OCI-LY1 (cell line): ENCODE results near the gene TNFRSF14.

Experiments used
- H2AFZ ChIP-seq: fragments of 200-600 bp; sonication (generic), shearing (Covaris generic); 2 replicates; pipeline ENCODE4 v1.6.0; 2014; ENCODE audit warnings: antibody characterized with exemption, mild to moderate bottlenecking, low read length
- H3F3A ChIP-seq: fragments of 200-600 bp; sonication (generic), shearing (Covaris generic); 2 replicates; pipeline ENCODE4 v1.6.0; 2014; ENCODE audit warnings: mild to moderate bottlenecking, antibody characterized with exemption, low read length, moderate library complexity; ENCODE audit not compliant: insufficient read depth
- H3K27ac ChIP-seq: fragments of 200-600 bp; sonication (generic); 2 replicates; pipeline ENCODE4 v1.5.1; 2014; ENCODE audit warnings: low read length, mixed run types, mild to moderate bottlenecking, low read depth; ENCODE audit not compliant: poor library complexity, severe bottlenecking
- H3K27me3 ChIP-seq: fragments of 200-600 bp; sonication (generic); 2 replicates; pipeline ENCODE4 v1.6.0; 2014; ENCODE audit warnings: antibody characterized with exemption, mild to moderate bottlenecking, low read length, moderate library complexity; ENCODE audit not compliant: insufficient read depth
- H3K36me3 ChIP-seq: fragments of 200-600 bp; sonication (generic); 2 replicates; pipeline ENCODE4 v1.6.1; 2014; ENCODE audit warnings: mild to moderate bottlenecking, antibody characterized with exemption, low read length, moderate library complexity, mixed read lengths; ENCODE audit not compliant: insufficient read depth
- H3K4me1 ChIP-seq: fragments of 200-600 bp; sonication (generic); 2 replicates; pipeline ENCODE4 v1.5.1; 2014; ENCODE audit warnings: mild to moderate bottlenecking, low read length, moderate library complexity; ENCODE audit not compliant: insufficient read depth, severe bottlenecking
- H3K4me2 ChIP-seq: fragments of 200-600 bp; sonication (generic), shearing (Covaris generic); 2 replicates; pipeline ENCODE4 v1.6.1; 2014; ENCODE audit warnings: low read length
- H3K4me3 ChIP-seq: fragments of 200-600 bp; sonication (generic); 2 replicates; pipeline ENCODE4 v1.5.1; 2014; ENCODE audit warnings: low read length, low read depth, mild to moderate bottlenecking, mixed read lengths; ENCODE audit not compliant: poor library complexity, severe bottlenecking
- H3K79me2 ChIP-seq: fragments of 200-600 bp; shearing (Covaris generic); 2 replicates; pipeline ENCODE4 v1.6.1; 2016; ENCODE audit warnings: mixed run types, low read length, mixed read lengths; ENCODE audit not compliant: insufficient read depth
- H3K9ac ChIP-seq: fragments of 200-600 bp; sonication (generic), shearing (Covaris generic); 2 replicates; pipeline ENCODE4 v1.6.1; 2014; ENCODE audit warnings: mild to moderate bottlenecking, low read length, mixed read lengths
- H3K9me2 ChIP-seq: fragments of 200-600 bp; sonication (generic), shearing (Covaris generic); 2 replicates; pipeline ENCODE4 v1.6.1; 2014; ENCODE audit warnings: low read depth, mild to moderate bottlenecking, low read length, mixed read lengths
- H3K9me3 ChIP-seq: fragments of 200-600 bp; shearing (Covaris generic); 2 replicates; pipeline ENCODE4 v1.6.1; 2014; ENCODE audit warnings: low read length, mixed read lengths
- H4K20me1 ChIP-seq: fragments of 200-600 bp; sonication (generic), shearing (Covaris generic); 2 replicates; pipeline ENCODE4 v1.6.0; 2016; ENCODE audit warnings: mild to moderate bottlenecking, low read length; ENCODE audit not compliant: insufficient read depth
- CTCF ChIP-seq: fragments of 200-600 bp; sonication (generic), shearing (Covaris generic); IDR thresholded peaks from 2 replicates; pipeline ENCODE4 v1.5.1; 2017; ENCODE audit warnings: mild to moderate bottlenecking, antibody characterized with exemption, low read length, moderate library complexity, mixed read lengths
- EZH2 ChIP-seq: fragments of 200-600 bp; sonication (generic), shearing (Covaris generic); IDR thresholded peaks from 2 replicates; pipeline ENCODE4 v1.8.0; 2017; ENCODE audit warnings: borderline replicate concordance, mixed run types, mild to moderate bottlenecking, antibody characterized with exemption, low read length, moderate library complexity, mixed read lengths

The TNFRSF14 gene

GRCh38 chr1:2526824-2527555, 29.2 kb upstream of the TNFRSF14 start:
- TF ChIP-seq CTCF (no peak), EZH2 (no peak)
- Histone ChIP-seq H3K27ac (no peak overlapping the region), H3K9me2 (no peaks in the 10 kb centered on the region), H3K4me2 (peak overlapping the region; percentile 62), H3K4me3 (peak overlapping the region; percentile 86), H3K9me3 (no peaks in the 10 kb centered on the region), H3K9ac (peak overlapping the region; percentile 13; the same call in 1 of the 2 replicates), H3K4me1 (peaks cover 26% of the 10 kb centered on the region), H3K36me3 (0 out of 2 replicates have a peak, but pooled peaks cover 7% of the 10 kb centered on the region), H4K20me1 (no peaks in the 10 kb centered on the region), H2AFZ (no peak overlapping the region), H3K27me3 (0 out of 2 replicates have a peak, but pooled peaks cover 9% of the 10 kb centered on the region), H3K79me2 (peaks cover 33% of the 10 kb centered on the region), H3F3A (no peaks in the 10 kb centered on the region)

GRCh38 chr1:2527556-2527860, 28.7 kb upstream of the TNFRSF14 start:
- TF ChIP-seq EZH2 (no peak), CTCF (no peak)
- Histone ChIP-seq H3K79me2 (peaks cover 33% of the 10 kb centered on the region), H3K9me2 (no peaks in the 10 kb centered on the region), H3F3A (no peaks in the 10 kb centered on the region), H3K27ac (no peak overlapping the region), H3K4me3 (no peak overlapping the region), H3K36me3 (0 out of 2 replicates have a peak, but pooled peaks cover 7% of the 10 kb centered on the region), H3K9ac (no peak overlapping the region), H3K4me2 (no peak overlapping the region), H3K4me1 (peaks cover 26% of the 10 kb centered on the region), H2AFZ (no peak overlapping the region), H3K9me3 (no peaks in the 10 kb centered on the region), H3K27me3 (0 out of 2 replicates have a peak, but pooled peaks cover 9% of the 10 kb centered on the region), H4K20me1 (no peaks in the 10 kb centered on the region)

- Histone ChIP-seq H3K27ac (no peak overlapping the region), H3K4me3 (no peak overlapping the region), H3K79me2 (peaks cover 28% of the 10 kb centered on the region), H3K27me3 (0 out of 2 replicates have a peak, but pooled peaks cover 9% of the 10 kb centered on the region), H3K9me2 (no peaks in the 10 kb centered on the region), H2AFZ (no peak overlapping the region), H3F3A (no peaks in the 10 kb centered on the region), H3K4me2 (no peak overlapping the region), H3K4me1 (peaks cover 26% of the 10 kb centered on the region), H4K20me1 (no peaks in the 10 kb centered on the region), H3K9ac (no peak overlapping the region), H3K9me3 (no peaks in the 10 kb centered on the region), H3K36me3 (0 out of 2 replicates have a peak, but pooled peaks cover 2% of the 10 kb centered on the region)
- TF ChIP-seq CTCF (no peak), EZH2 (no peak)
Measured at GRCh38 chr1:2528016-2528415, 28.2 kb upstream of the TNFRSF14 start.
